Lung (tissue), 12 donors: ENCODE data around the gene PRKCE. TPM values are rescaled to one million over a fixed set of nuclear protein-coding genes. Genes with fewer than 3 reads are reported as not detected.

Source experiments
- ATAC-seq: fragments of 200-7000 bp; cut with Tn5 transposase; one replicate; pipeline ENCODE4 v1.9.1; 2020; ENCODE audit warnings: moderate number of reproducible peaks; ENCODE audit not compliant: insufficient read depth, low FRiP score
- DNase-seq, 3 donors: peaks; one replicate each; pipeline ENCODE4 v3.0.0-alpha.2; 2013 to 2017
- H3K27ac ChIP-seq, 2 donors: one replicate each; pipeline ENCODE4 v1.5.1; 2013; ENCODE audit warnings: mild to moderate bottlenecking in 2 of 2, moderate library complexity in 2 of 2, control low read depth in 1 of 2, inconsistent platforms in 1 of 2, low read depth in 1 of 2, low read length in 1 of 2
- H3K27me3 ChIP-seq, 3 donors: one replicate each; pipeline ENCODE4 v1.5.1; 2013; ENCODE audit warnings: low read length in 2 of 3; ENCODE audit not compliant: control insufficient read depth in 3 of 3, insufficient read depth in 3 of 3
- H3K36me3 ChIP-seq, 4 donors: one replicate each; pipeline ENCODE4 v1.5.1; 2013; ENCODE audit warnings: low read length in 4 of 4, mild to moderate bottlenecking in 1 of 4, moderate library complexity in 1 of 4; ENCODE audit not compliant: control insufficient read depth in 4 of 4, insufficient read depth in 4 of 4
- H3K4me1 ChIP-seq, 5 donors: one replicate each; pipeline ENCODE4 v1.5.1; 2013; ENCODE audit warnings: low read length in 5 of 5, mild to moderate bottlenecking in 2 of 5, moderate library complexity in 1 of 5; ENCODE audit not compliant: control insufficient read depth in 5 of 5, insufficient read depth in 5 of 5
- H3K4me3 ChIP-seq: one replicate; pipeline ENCODE4 v1.5.1; 2013; ENCODE audit warnings: mild to moderate bottlenecking, control low read depth, moderate library complexity
- H3K9ac ChIP-seq, 2 donors: one replicate each; pipeline ENCODE4 v1.5.1; 2013; ENCODE audit warnings: low read length in 2 of 2, control low read depth in 1 of 2; ENCODE audit not compliant: insufficient read depth in 1 of 2
- H3K9me3 ChIP-seq, 4 donors: one replicate each; pipeline ENCODE4 v1.5.1; 2013; ENCODE audit warnings: low read length in 3 of 4, mild to moderate bottlenecking in 1 of 4, moderate library complexity in 1 of 4; ENCODE audit not compliant: control insufficient read depth in 4 of 4, insufficient read depth in 3 of 4
- CTCF ChIP-seq: IDR thresholded peaks from 2 replicates; pipeline ENCODE4 v1.5.1; 2012; ENCODE audit warnings: mild to moderate bottlenecking; ENCODE audit errors: control extremely low read depth, extremely low read depth
- WGBS, 2 donors: extraction: QIAGEN DNeasy Blood & Tissue Kit; methylation state at CpG; one replicate each; pipeline ENCODE4 v1.1.7; 2013; 5-methylcytosine and 5-hydroxymethylcytosine counted together
- polyA plus RNA-seq, 2 donors: library from polyadenylated mRNA; stranded (reverse); fragments of 200-250 nt; gene quantifications; one replicate each; pipeline ENCODE4 v1.2.1, GENCODE V29; 2013
- total RNA-seq, 2 donors: library from RNA; depleted of rRNA in 1 of 2; stranded (reverse); fragments of >200 nt in 1 of 2; gene quantifications; one replicate each; pipeline ENCODE4 v1.2.1, GENCODE V29; 2014 to 2021
- donor health status: control.
- donor health status: control.
- donor health status: Bipolar disorder and iron deficiency.
- donor health status: healthy.
- donor health status: DM: yes; HTN: yes; CAD: no.

Gene PRKCE
- total and polyA plus RNA-seq, 4 donors: 12.5 to 82.2 (median 32.1) TPM

GRCh38 chr2:46180189-46180588 lies 528.7 kb downstream of the PRKCE start:
- Histone ChIP-seq H3K4me1 (peaks cover 0 to 19% (median 11%) of the 10 kb centered on the region in 5 donors), H3K9me3 (no peaks in the 10 kb centered on the region), H3K27me3 (no peaks in the 10 kb centered on the region), H3K4me3 (no peak overlapping the region), H3K27ac (no peak overlapping the region), H3K9ac (no peak overlapping the region), H3K36me3 (peaks cover 0 to 8% (median 2%) of the 10 kb centered on the region in 4 donors)
- 97 to 100% methylated on average over 2 of the region's 2 CpGs for WGBS, 2 donors
- ATAC-seq (no peak), DNase-seq (no peak)
- no peak for TF ChIP-seq CTCF

- Histone ChIP-seq H3K4me1 (peaks cover 0 to 19% (median 11%) of the 10 kb centered on the region in 5 donors), H3K36me3 (peaks cover 0 to 9% (median 2%) of the 10 kb centered on the region in 4 donors), H3K9me3 (no peaks in the 10 kb centered on the region), H3K27me3 (no peaks in the 10 kb centered on the region), H3K27ac (no peak overlapping the region), H3K4me3 (no peak overlapping the region), H3K9ac (no peak overlapping the region)
- ATAC-seq (no peak), DNase-seq (no peak)
- TF ChIP-seq CTCF: no peak
- WGBS, 2 donors: 82 to 90% methylated on average over 2 of the region's 2 CpGs
Measured at GRCh38 chr2:46181306-46181705, 529.8 kb downstream of the PRKCE start.

- Histone ChIP-seq H3K4me3 (no peak overlapping the region), H3K9me3 (no peaks in the 10 kb centered on the region), H3K9ac (no peak overlapping the region), H3K4me1 (peaks cover 0 to 21% (median 11%) of the 10 kb centered on the region in 5 donors), H3K27ac (peak overlapping the region in 1 of 2 donors; percentile 41), H3K27me3 (no peaks in the 10 kb centered on the region), H3K36me3 (peaks cover 0 to 9% (median 2%) of the 10 kb centered on the region in 4 donors)
- no peak for ATAC-seq
- WGBS, 2 donors: 82 to 93% methylated on average over 18 of the region's 18 CpGs
- no peak for TF ChIP-seq CTCF
- DNase-seq: no peak
Measured at GRCh38 chr2:46181789-46182530, 530.5 kb downstream of the PRKCE start.
